WTC11 (cell line): Measurements from ENCODE around the gene DMXL2. TPM values are rescaled to one million over a fixed set of nuclear protein-coding genes. Genes with fewer than 3 reads are reported as not detected.

ENCODE experiments used
- total RNA-seq: library from RNA; stranded (reverse); gene quantifications from 3 replicates; pipeline ENCODE4 v1.2.3, GENCODE V29; 2021

DMXL2 gene
- total RNA-seq, 1 experiment from 2014 or later = 10.4 TPM

Other genes with a start within 250 kb of the DMXL2 start
- 31.5 to 32.3 TPM (median 32.1 TPM) in 3 replicates for gene SCG3, start 58.7 kb upstream of the DMXL2 start, total RNA-seq
- 2.2 to 2.7 TPM (median 2.6 TPM) in 3 replicates for gene LYSMD2, start 114.9 kb upstream of the DMXL2 start, total RNA-seq
- gene TMOD2, start 128.8 kb upstream of the DMXL2 start, total RNA-seq = 3.3 to 3.6 TPM (median 3.6 TPM) in 3 replicates
- gene TMOD3, start 206.9 kb upstream of the DMXL2 start, total RNA-seq = 37.0 to 40.6 TPM (median 38.8 TPM) in 3 replicates